Esophagus (tissue), 2 donors: ENCODE results near the gene TTN. TPM values are rescaled to one million over a fixed set of nuclear protein-coding genes. Genes with fewer than 3 reads are reported as not detected.

Source experiments
- H3K27ac ChIP-seq, 2 donors: one replicate each; pipeline ENCODE4 v1.5.1; 2013; ENCODE audit warnings: low read depth in 2 of 2, mild to moderate bottlenecking in 2 of 2, inconsistent platforms in 1 of 2, low read length in 1 of 2, moderate library complexity in 1 of 2
- H3K27me3 ChIP-seq, 2 donors: one replicate each; pipeline ENCODE4 v1.6.1; 2013; ENCODE audit warnings: low read length in 2 of 2, control low read depth in 1 of 2, mild to moderate bottlenecking in 1 of 2; ENCODE audit not compliant: insufficient read depth in 2 of 2, control insufficient read depth in 1 of 2
- H3K36me3 ChIP-seq, 2 donors: one replicate each; pipeline ENCODE4 v1.6.1; 2013; ENCODE audit warnings: low read length in 1 of 2; ENCODE audit not compliant: control insufficient read depth in 2 of 2, insufficient read depth in 2 of 2
- H3K4me1 ChIP-seq, 2 donors: one replicate each; pipeline ENCODE4 v1.6.1; 2013; ENCODE audit warnings: low read length in 1 of 2; ENCODE audit not compliant: control insufficient read depth in 2 of 2, insufficient read depth in 2 of 2
- H3K4me3 ChIP-seq, 2 donors: one replicate each; pipeline ENCODE4 v1.5.1; 2013; ENCODE audit warnings: low read length in 2 of 2, mild to moderate bottlenecking in 2 of 2, low read depth in 1 of 2, moderate library complexity in 1 of 2
- H3K9me3 ChIP-seq, 2 donors: one replicate each; pipeline ENCODE4 v1.6.1; 2013; ENCODE audit warnings: mild to moderate bottlenecking in 2 of 2, low read depth in 1 of 2, low read length in 1 of 2, moderate library complexity in 1 of 2; ENCODE audit not compliant: control insufficient read depth in 2 of 2, insufficient read depth in 1 of 2
- WGBS, 2 donors: extraction: QIAGEN DNeasy Blood & Tissue Kit; methylation state at CpG; one replicate each; pipeline ENCODE4 v1.1.7; 2013; 5-methylcytosine and 5-hydroxymethylcytosine counted together
- polyA plus RNA-seq, 2 donors: library from polyadenylated mRNA; stranded (reverse); fragments of 200-250 nt; gene quantifications; one replicate each; pipeline ENCODE4 v1.2.3, GENCODE V29; 2013
- donor health status: healthy with polysubstance abuse.
- donor health status: Bipolar disorder and iron deficiency.

The TTN gene
- polyA plus RNA-seq, 2 donors: 0.09 to 0.59 TPM

GRCh38 chr2:178796079-178796677 lies 11.0 kb downstream of the TTN start:
- no peaks in the 10 kb centered on the region for H3K4me1 ChIP-seq
- H3K36me3 ChIP-seq: no peaks in the 10 kb centered on the region
- WGBS, 2 donors: 79 to 85% methylated on average over 2 of the region's 2 CpGs
- no peak overlapping the region for H3K27ac ChIP-seq
- H3K9me3 ChIP-seq: no peaks in the 10 kb centered on the region
- no peak overlapping the region for H3K4me3 ChIP-seq
- no peaks in the 10 kb centered on the region for H3K27me3 ChIP-seq

GRCh38 chr2:178787934-178788333 lies 19.3 kb downstream of the TTN start:
- Histone ChIP-seq H3K36me3 (no peaks in the 10 kb centered on the region), H3K4me1 (no peaks in the 10 kb centered on the region), H3K27me3 (no peaks in the 10 kb centered on the region), H3K27ac (no peak overlapping the region), H3K9me3 (no peaks in the 10 kb centered on the region), H3K4me3 (no peak overlapping the region)
- WGBS, 2 donors: 83% methylated on average over 5 of the region's 5 CpGs

GRCh38 chr2:178787155-178787554 lies 20.1 kb downstream of the TTN start:
- H3K4me3 ChIP-seq: no peak overlapping the region
- no peaks in the 10 kb centered on the region for H3K4me1 ChIP-seq
- H3K36me3 ChIP-seq: no peaks in the 10 kb centered on the region
- no peak overlapping the region for H3K27ac ChIP-seq
- WGBS, 2 donors: 77 to 80% methylated on average over 2 of the region's 2 CpGs
- no peaks in the 10 kb centered on the region for H3K27me3 ChIP-seq
- no peaks in the 10 kb centered on the region for H3K9me3 ChIP-seq

GRCh38 chr2:178783889-178784288 lies 23.3 kb downstream of the TTN start:
- Histone ChIP-seq H3K27ac (no peak overlapping the region), H3K4me3 (no peak overlapping the region), H3K36me3 (no peaks in the 10 kb centered on the region), H3K9me3 (no peaks in the 10 kb centered on the region), H3K27me3 (no peaks in the 10 kb centered on the region), H3K4me1 (no peaks in the 10 kb centered on the region)
- 93 to 95% methylated on average over 10 of the region's 10 CpGs for WGBS, 2 donors

- WGBS, 2 donors: 89 to 92% methylated on average over 7 of the region's 7 CpGs
- Histone ChIP-seq H3K36me3 (no peaks in the 10 kb centered on the region), H3K4me3 (no peak overlapping the region), H3K4me1 (no peaks in the 10 kb centered on the region), H3K27me3 (no peaks in the 10 kb centered on the region), H3K9me3 (no peaks in the 10 kb centered on the region), H3K27ac (no peak overlapping the region)
These were observed 25.0 kb downstream of the TTN start for GRCh38 chr2:178782236-178782635.

GRCh38 chr2:178777577-178777976 lies 29.6 kb downstream of the TTN start:
- no peaks in the 10 kb centered on the region for H3K36me3 ChIP-seq
- no peak overlapping the region for H3K4me3 ChIP-seq
- H3K27ac ChIP-seq: no peak overlapping the region
- no peaks in the 10 kb centered on the region for H3K27me3 ChIP-seq
- WGBS, 2 donors: 61 to 66% methylated on average over 7 of the region's 7 CpGs
- no peaks in the 10 kb centered on the region for H3K4me1 ChIP-seq
- H3K9me3 ChIP-seq: no peaks in the 10 kb centered on the region

GRCh38 chr2:178776751-178777150 lies 30.5 kb downstream of the TTN start:
- Histone ChIP-seq H3K4me3 (no peak overlapping the region), H3K27ac (no peak overlapping the region), H3K4me1 (no peaks in the 10 kb centered on the region), H3K36me3 (no peaks in the 10 kb centered on the region), H3K9me3 (no peaks in the 10 kb centered on the region), H3K27me3 (no peaks in the 10 kb centered on the region)
- WGBS, 2 donors: 90 to 91% methylated on average over 4 of the region's 4 CpGs

- H3K27ac ChIP-seq: no peak overlapping the region
- H3K27me3 ChIP-seq: no peaks in the 10 kb centered on the region
- no peaks in the 10 kb centered on the region for H3K36me3 ChIP-seq
- H3K4me1 ChIP-seq: no peaks in the 10 kb centered on the region
- no peak overlapping the region for H3K4me3 ChIP-seq
- no peaks in the 10 kb centered on the region for H3K9me3 ChIP-seq
- WGBS, 2 donors: 95% methylated on average over 7 of the region's 7 CpGs
These were observed 31.2 kb downstream of the TTN start for GRCh38 chr2:178775975-178776374.

- Histone ChIP-seq H3K36me3 (no peaks in the 10 kb centered on the region), H3K4me1 (no peaks in the 10 kb centered on the region), H3K4me3 (no peak overlapping the region), H3K9me3 (no peaks in the 10 kb centered on the region), H3K27ac (no peak overlapping the region), H3K27me3 (no peaks in the 10 kb centered on the region)
- WGBS, 2 donors: 84 to 86% methylated on average over 2 of the region's 2 CpGs
These were observed 36.7 kb downstream of the TTN start for GRCh38 chr2:178770518-178770917.
